T-helper 17 cell (primary cell): Measurements from ENCODE around the gene DENND5A. TPM values are rescaled to one million over a fixed set of nuclear protein-coding genes. Genes with fewer than 3 reads are reported as not detected.
"Not testable (repeated sequence)": the region's sequence is repeated elsewhere in the genome, so short reads cannot be mapped to it uniquely, and the experiment has no call there.

Source experiments
- ATAC-seq: fragments of 150-1000 bp; cut with Tn5 transposase; 2 replicates; pipeline ENCODE4 v1.10.0; 2021; ENCODE audit warnings: mild to moderate bottlenecking, moderate library complexity
- DNase-seq, 3 donors: peaks; one replicate each; pipeline versions ENCODE4 v3.0.0 to v3.0.0-alpha.2; 2020 to 2021
- H3K9me3 ChIP-seq: one replicate; pipeline ENCODE4 v1.7.0; 2013; ENCODE audit warnings: low read length, mild to moderate bottlenecking; ENCODE audit not compliant: control insufficient read depth, poor library complexity, severe bottlenecking
- H3K27ac Mint-ChIP-seq: one replicate; pipeline ENCODE4 v1.8.0; 2022; ENCODE audit warnings: mild to moderate bottlenecking, moderate library complexity, mixed read lengths
- H3K27me3 Mint-ChIP-seq: one replicate; pipeline ENCODE4 v1.8.0; 2022; ENCODE audit warnings: mixed read lengths
- H3K36me3 Mint-ChIP-seq: one replicate; pipeline ENCODE4 v1.8.0; 2022; ENCODE audit warnings: low read depth, mixed read lengths
- H3K4me1 Mint-ChIP-seq: one replicate; pipeline ENCODE4 v1.8.0; 2022; ENCODE audit warnings: mild to moderate bottlenecking, mixed read lengths
- H3K4me3 Mint-ChIP-seq: one replicate; pipeline ENCODE4 v1.8.0; 2022; ENCODE audit warnings: mild to moderate bottlenecking, moderate library complexity, mixed read lengths
- total RNA-seq, 4 donors: library from RNA in 2 of 4; stranded (reverse) in 2 of 4; gene quantifications; one replicate each; pipeline ENCODE4 v1.2.3 and lab custom pipeline; 2022 to 2026

Gene DENND5A
- total RNA-seq, 2 donors from 2014 or later, result 66.3 to 96.5 TPM

DNA sequence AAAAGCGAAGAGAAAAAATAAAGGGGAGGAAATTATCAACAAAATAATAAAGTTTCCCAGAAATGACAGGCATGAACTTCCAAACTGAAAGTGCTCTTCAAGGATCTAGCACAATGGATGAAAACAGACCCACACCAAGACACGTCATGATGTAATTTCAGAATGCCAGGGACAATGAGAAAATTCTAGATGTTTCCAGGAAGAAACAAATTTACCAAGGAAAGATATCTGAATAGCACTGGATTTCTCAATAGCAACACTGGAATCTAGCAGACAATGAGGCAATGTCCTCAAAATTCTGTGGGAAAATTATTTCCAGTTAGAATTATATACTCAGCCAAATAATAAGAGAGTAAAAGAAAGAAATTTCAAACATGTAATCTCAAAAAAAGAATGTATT lies 46.0 kb downstream of the DENND5A start:
- Mint-ChIP-seq H3K4me1 (peaks cover 15% of the 10 kb centered on the region), H3K36me3 (no peaks in the 10 kb centered on the region), H3K27ac (no peak overlapping the region), H3K4me3 (no peak overlapping the region), H3K27me3 (no peaks in the 10 kb centered on the region)
- ATAC-seq (no peak), DNase-seq (no peak)
- no peaks in the 10 kb centered on the region for H3K9me3 ChIP-seq

DNA sequence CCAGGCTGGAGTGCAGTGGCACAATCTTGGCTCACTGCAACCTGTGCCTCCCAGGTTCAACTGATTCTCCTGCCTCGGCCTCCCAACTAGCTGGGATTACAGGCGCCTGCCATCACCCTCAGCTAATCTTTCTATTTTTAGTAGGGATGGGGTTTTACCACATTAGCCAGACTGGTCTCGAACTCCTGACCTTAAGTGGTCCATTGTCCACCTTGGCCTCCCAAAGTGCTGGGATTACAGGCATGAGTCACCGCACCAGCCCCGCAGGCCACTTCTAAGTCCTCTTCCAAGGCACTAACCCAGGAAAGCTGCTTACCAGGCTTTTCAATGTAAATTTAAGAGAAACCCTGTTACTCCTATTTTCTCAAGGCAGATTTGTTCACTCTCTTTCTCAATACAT lies 50.4 kb downstream of the DENND5A start:
- Mint-ChIP-seq H3K27me3 (no peaks in the 10 kb centered on the region), H3K36me3 (peaks cover 3% of the 10 kb centered on the region), H3K4me3 (no peak overlapping the region), H3K27ac (no peak overlapping the region), H3K4me1 (peaks cover 34% of the 10 kb centered on the region)
- no peaks in the 10 kb centered on the region for H3K9me3 ChIP-seq
- no peak for DNase-seq
- ATAC-seq, result no peak

DNA sequence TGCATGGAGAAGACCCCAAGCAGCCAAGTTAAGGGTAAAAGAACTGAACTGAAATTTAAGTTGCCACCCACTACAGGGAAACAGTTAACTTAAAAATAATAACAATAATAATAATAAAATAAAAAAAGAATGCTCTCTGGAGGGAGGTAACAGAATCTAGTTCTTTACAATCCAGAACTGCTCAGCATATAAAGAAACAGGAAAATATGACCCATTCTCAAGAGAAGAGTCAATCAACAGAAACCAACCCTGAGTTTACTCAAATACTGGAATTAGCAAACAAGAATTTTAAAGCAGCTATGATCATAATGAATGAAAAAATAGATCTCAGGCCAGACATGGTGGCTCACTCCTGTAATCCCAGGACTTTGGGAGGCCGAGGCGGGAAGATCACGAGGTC lies 53.8 kb downstream of the DENND5A start:
- H3K4me1 Mint-ChIP-seq, result peaks cover 38% of the 10 kb centered on the region
- no peaks in the 10 kb centered on the region for H3K27me3 Mint-ChIP-seq
- no peaks in the 10 kb centered on the region for H3K9me3 ChIP-seq
- no peak for ATAC-seq
- H3K4me3 Mint-ChIP-seq, result no peak overlapping the region
- H3K36me3 Mint-ChIP-seq, result peaks cover 5% of the 10 kb centered on the region
- no peak for DNase-seq
- peak overlapping the region; percentile 76 for H3K27ac Mint-ChIP-seq

DNA sequence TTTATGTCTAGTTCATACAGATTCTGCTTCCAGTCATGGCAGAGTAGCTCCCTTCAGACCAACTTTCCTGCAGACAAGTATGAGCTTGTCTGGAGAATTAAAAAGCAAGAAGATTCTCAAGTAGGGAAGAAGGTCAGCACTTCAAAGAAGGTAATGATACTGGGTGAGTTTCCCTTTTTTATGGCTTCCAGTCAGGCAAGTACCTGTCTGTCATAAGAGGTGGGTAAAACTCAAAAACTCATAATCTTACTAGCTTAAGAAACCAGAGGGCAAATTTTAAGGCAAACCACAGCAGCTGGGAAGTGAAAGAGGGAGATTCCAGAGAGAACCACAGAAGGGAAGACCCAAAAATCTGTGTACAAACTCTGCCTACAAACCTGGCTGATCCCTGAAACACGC lies 54.2 kb downstream of the DENND5A start:
- peaks cover 36% of the 10 kb centered on the region for H3K4me1 Mint-ChIP-seq
- peaks cover 5% of the 10 kb centered on the region for H3K36me3 Mint-ChIP-seq
- no peaks in the 10 kb centered on the region for H3K9me3 ChIP-seq
- no peaks in the 10 kb centered on the region for H3K27me3 Mint-ChIP-seq
- DNase-seq, result no peak
- peak; percentile 59 for ATAC-seq
- no peak overlapping the region for H3K4me3 Mint-ChIP-seq
- peak overlapping the region; percentile 76 for H3K27ac Mint-ChIP-seq

DNA sequence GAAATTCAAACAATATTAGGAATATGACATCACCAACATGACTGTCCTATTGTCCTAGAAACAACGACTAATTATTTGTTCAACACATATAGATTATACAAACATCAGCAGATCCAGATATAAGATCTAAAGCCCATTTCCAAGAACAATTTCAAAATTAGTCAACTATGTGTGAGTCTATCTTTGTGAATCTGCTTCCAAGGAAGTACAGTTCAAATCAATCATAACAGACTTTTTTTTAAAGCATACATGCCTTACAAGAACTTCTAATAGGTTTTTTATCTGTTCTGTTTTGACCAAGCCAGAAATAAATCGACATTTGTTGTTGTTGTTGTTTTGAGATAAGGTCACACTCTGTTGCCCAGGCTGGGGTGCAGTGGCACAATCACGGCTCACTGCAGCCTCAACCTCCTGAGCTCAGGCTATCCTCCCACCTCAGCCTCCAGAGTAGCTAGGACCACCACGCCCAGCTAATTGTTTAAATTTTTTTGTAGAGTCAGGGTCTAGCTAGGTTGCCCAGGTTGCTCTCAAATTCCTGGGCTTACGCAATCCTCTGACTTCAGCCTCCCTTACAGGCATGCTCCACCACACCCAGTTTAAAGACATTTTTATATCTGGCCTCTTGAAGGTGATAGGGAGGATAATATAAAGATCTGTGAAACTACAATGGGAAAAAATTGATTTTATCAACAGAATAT lies 54.8 kb downstream of the DENND5A start:
- Mint-ChIP-seq H3K36me3 (peaks cover 5% of the 10 kb centered on the region), H3K27me3 (no peaks in the 10 kb centered on the region), H3K27ac (peak overlapping the region; percentile 83), H3K4me1 (peaks cover 36% of the 10 kb centered on the region), H3K4me3 (no peak overlapping the region)
- DNase-seq (no peak), ATAC-seq (no peak)
- H3K9me3 ChIP-seq, result no peaks in the 10 kb centered on the region

DNA sequence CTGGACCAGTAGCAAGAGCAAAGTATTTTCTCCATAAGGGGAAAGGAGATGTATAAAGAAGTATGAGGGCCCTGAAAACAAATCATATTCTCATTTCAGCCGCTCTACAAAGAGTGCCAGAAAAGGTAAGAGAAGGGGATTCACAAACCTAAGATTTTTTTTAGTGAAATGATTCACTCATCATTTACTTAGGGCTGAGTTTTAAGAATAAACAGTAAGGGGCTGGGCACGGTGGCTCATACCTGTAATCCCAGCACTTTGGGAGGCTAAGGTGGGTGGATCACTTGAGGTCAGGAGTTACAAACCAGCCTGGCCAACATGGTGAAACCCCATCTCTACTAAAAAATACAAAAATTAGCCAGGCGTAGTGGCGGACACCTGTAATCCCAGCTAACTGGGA lies 55.5 kb downstream of the DENND5A start:
- DNase-seq, H3K4me3 Mint-ChIP-seq, H3K36me3 Mint-ChIP-seq, ATAC-seq, H3K27me3 Mint-ChIP-seq, H3K9me3 ChIP-seq: not testable (repeated sequence)
- Mint-ChIP-seq H3K27ac (peak overlapping the region; percentile 83), H3K4me1 (peaks cover 38% of the 10 kb centered on the region)

DNA sequence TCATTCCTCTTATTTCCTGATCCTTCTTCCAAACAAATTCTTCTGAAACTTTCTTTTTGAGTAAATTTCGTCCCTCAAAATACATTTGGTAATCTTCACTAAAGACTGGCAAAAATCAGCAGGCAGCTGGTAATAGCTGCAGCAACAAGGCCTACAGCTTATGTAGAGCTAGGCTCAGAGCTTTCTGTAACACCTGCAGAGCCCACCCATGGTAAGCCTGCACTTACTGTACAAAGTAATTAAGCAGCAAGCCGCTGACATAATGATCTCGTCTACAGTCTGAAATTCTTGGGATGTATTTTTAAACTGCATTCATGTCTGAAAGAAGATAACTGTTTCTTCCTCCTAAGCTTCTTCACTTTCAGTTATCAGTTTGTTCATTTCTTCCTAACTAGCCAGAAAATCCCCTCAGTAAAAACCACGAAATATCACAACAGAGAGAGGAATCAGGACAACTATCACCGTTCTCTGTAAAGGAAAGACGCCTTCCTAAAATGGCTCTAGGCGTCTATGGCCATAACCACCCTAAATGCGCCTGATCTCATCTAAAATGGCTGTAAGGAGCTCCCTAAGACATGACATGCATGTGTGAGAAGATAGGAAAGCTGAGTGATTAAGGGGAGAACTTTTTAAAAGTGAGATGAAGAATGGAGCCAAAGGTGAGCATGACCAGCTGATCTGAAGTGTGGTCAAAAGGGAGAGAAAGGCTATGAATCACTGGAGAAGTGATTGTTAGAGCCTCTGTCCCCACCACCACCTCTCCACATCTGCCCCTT lies 56.2 kb downstream of the DENND5A start:
- DNase-seq (no peak), ATAC-seq (no peak)
- Mint-ChIP-seq H3K36me3 (peaks cover 8% of the 10 kb centered on the region), H3K4me1 (peaks cover 36% of the 10 kb centered on the region), H3K4me3 (peak overlapping the region; percentile 34), H3K27ac (peak overlapping the region; percentile 83), H3K27me3 (no peaks in the 10 kb centered on the region)
- no peaks in the 10 kb centered on the region for H3K9me3 ChIP-seq

DNA sequence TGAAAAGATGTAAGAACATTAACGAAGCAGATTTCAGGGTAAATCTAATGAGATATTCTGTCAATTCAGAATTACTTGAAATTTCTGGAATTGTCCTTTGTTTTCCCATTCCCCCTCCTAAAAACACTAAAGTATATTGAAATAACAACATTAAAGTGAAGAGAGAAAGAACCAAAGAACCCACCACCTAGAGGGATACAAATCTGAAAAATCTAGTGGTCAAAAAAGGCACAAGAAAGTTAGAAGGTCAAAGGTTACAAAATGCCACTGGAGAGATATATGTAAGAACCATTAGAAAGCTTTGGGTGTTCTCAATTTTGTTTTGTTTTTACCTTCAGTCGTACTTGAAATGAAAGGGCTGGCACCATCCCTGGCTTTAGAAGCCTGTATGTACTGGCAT lies 57.9 kb downstream of the DENND5A start:
- ATAC-seq (no peak), DNase-seq (no peak)
- Mint-ChIP-seq H3K4me3 (no peak overlapping the region), H3K27ac (peak overlapping the region; percentile 83), H3K27me3 (no peaks in the 10 kb centered on the region), H3K36me3 (peaks cover 5% of the 10 kb centered on the region), H3K4me1 (peaks cover 37% of the 10 kb centered on the region)
- no peaks in the 10 kb centered on the region for H3K9me3 ChIP-seq

DNA sequence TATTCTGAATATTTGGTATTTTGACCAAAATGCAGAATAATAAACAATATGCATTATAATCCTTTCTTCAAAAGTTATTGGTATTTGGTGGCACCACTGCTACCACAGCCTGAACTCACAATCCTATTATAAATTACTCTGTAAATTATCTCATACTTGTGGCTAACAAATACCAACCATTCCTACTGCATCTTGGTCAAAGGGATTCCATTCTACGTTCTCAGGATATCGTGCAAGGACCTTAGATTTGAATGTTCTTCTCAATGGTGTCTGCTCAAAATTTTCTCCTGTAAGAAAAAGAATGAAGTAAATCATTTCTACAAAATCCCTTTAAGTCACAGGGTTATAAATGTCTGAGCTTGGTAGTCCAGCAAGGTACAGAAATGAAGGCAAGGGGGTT lies 58.7 kb downstream of the DENND5A start:
- DNase-seq (no peak), ATAC-seq (no peak)
- H3K4me1 Mint-ChIP-seq, result peaks cover 36% of the 10 kb centered on the region
- no peak overlapping the region for H3K27ac Mint-ChIP-seq
- H3K9me3 ChIP-seq, result no peaks in the 10 kb centered on the region
- H3K4me3 Mint-ChIP-seq, result no peak overlapping the region
- H3K36me3 Mint-ChIP-seq, result peaks cover 5% of the 10 kb centered on the region
- no peaks in the 10 kb centered on the region for H3K27me3 Mint-ChIP-seq

DNA sequence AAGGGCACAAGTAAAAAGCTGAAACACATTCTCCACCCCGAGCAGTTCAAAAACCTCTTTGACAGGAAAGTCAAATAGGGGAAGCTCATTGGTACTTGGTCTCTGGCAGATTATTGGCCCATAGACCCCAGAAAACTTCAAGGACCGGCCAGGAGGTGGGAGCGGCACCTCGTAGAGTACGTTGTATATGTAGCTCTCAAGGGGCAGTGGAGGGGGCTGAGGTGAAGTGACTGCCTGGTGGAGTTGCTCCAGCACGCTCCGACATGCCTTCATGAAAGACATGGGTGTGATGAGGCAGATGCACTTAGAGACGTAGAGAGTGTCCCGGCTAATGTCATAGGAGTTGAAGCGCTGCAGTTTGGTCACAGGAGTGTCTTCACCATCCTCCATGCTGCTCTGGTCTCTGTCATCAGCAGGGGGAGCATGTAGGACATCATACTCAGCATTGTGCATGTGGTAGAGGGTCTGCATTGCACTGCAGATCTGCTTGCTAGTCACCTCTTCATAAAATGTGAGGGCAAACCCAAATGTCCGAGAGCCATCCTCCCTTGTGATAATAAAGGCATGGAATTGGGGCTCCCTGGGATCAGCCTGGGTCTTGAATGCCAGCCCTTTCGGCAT lies 61.3 kb downstream of the DENND5A start:
- no peaks in the 10 kb centered on the region for H3K9me3 ChIP-seq
- Mint-ChIP-seq H3K4me3 (no peak overlapping the region), H3K4me1 (peaks cover 23% of the 10 kb centered on the region), H3K36me3 (peaks cover 3% of the 10 kb centered on the region), H3K27ac (peak overlapping the region; percentile 59), H3K27me3 (no peaks in the 10 kb centered on the region)
- DNase-seq (no peak), ATAC-seq (no peak)

DNA sequence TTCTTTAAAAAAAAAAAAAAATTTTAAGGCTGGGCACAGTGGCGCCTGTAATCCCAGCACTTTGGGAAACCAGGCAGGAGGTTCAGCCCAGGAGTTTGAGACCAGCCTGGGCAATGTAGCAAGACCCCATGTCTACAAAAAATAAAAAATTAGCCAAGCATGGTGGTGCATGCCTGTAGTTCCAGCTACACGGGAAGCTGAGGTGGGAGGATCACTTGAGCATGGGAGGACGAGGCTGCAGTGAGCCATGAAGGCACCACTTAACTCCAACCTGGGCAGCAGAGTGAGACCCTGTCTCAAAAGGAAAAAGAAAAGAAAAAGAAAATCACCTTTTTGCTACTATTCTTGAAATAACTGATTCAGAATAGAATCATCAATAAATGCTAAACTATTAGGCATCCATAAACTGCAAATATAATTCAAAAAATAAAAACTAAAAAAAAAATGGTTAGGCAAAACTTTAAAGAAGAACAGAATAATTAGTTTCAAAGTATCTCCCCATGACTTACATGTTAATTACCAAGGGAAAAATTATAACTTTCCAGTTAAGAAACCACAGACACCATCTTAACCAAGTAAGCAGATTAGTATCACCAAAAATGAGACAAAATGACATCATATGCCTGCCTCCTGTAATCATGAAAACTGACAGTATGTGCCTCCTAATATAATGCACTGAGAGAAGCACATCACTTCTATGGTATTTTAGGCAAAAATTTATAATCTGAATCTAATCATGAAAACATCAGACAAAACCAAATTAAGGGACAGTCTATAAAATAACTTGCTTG lies 63.6 kb downstream of the DENND5A start:
- ATAC-seq (no peak), DNase-seq (no peak)
- Mint-ChIP-seq H3K4me1 (peaks cover 16% of the 10 kb centered on the region), H3K27ac (no peak overlapping the region), H3K27me3 (no peaks in the 10 kb centered on the region), H3K4me3 (no peak overlapping the region), H3K36me3 (peaks cover 3% of the 10 kb centered on the region)
- no peaks in the 10 kb centered on the region for H3K9me3 ChIP-seq

DNA sequence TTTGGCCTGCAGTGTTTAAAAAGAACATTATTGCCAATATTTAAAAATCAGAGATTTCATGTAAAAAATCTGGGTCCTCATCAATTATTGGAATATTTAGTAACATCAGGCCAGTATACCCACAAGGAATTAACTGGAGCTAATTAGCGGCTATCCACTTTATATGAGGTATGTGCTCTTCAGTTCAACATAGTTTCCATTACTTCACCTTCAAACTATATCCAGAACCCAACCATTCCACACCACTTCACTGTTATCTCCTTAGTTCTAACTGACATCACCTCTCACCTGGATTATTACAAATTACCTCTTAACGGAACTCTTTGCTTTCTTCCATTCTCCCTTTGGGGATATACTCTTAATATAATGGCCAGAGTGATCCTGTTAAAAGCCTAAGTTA lies 64.7 kb downstream of the DENND5A start:
- Mint-ChIP-seq H3K36me3 (peaks cover 3% of the 10 kb centered on the region), H3K27me3 (no peaks in the 10 kb centered on the region), H3K4me3 (no peak overlapping the region), H3K4me1 (peaks cover 16% of the 10 kb centered on the region), H3K27ac (no peak overlapping the region)
- no peaks in the 10 kb centered on the region for H3K9me3 ChIP-seq
- ATAC-seq (no peak), DNase-seq (no peak)

DNA sequence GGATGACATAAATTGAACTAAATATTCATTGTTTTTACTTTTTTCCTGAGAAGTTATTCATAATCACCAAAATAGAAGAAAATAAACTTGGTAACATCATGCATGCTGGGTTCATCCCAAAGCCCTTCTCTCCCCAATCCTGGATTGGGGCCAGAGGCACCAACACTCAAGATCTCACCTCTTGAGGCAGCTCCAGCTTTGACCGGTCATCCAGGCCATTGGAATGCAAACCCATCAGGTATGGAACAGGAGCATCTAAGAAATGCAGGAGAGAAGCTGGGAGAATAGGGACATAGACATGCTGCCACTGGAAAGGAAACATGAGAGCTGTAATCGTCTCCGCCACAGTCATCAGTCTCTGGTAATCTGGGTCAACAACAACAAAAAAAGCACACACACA lies 71.8 kb downstream of the DENND5A start:
- Mint-ChIP-seq H3K4me1 (no peaks in the 10 kb centered on the region), H3K36me3 (peaks cover 2% of the 10 kb centered on the region), H3K27me3 (no peaks in the 10 kb centered on the region), H3K4me3 (no peak overlapping the region), H3K27ac (no peak overlapping the region)
- H3K9me3 ChIP-seq, result no peaks in the 10 kb centered on the region
- ATAC-seq (no peak), DNase-seq (no peak)
